NB4 (cell line): ENCODE results near the gene UTS2B.

ENCODE experiments used
- MYC ChIP-seq: IDR thresholded peaks from 2 replicates; pipeline ENCODE4 v1.6.1; 2011; ENCODE audit warnings: low read depth, low read length
- POLR2A ChIP-seq: IDR thresholded peaks from 2 replicates; pipeline ENCODE4 v1.6.1; 2011; ENCODE audit warnings: mild to moderate bottlenecking; ENCODE audit not compliant: insufficient read length; ENCODE audit errors: extremely low read depth
- TF ChIP-seq, protein P1 (sequence below): IDR thresholded peaks from one replicate; pipeline ENCODE4 v1.5.1; 2012; ENCODE audit warnings: low read depth, low read length

DNA sequence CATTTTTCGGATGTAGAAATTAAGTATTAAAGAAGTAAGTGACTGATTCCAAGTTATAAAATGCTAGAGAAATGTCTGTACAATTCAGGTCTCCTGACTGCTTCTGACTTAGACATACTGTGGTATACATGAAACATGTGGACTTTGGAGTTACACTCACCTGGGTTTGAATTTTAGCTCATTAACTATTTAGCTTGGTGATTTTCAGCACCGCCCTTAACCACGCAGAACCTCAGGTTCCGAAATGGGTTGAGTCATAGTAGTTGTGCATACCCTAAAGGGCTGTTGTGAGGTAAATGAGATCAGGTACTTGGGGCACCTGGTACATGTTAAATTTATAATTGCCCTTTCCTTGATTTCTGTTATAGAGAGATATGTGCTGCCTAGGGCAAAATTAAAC lies 32.9 kb upstream of the UTS2B start:
- TF ChIP-seq, protein P1, sequence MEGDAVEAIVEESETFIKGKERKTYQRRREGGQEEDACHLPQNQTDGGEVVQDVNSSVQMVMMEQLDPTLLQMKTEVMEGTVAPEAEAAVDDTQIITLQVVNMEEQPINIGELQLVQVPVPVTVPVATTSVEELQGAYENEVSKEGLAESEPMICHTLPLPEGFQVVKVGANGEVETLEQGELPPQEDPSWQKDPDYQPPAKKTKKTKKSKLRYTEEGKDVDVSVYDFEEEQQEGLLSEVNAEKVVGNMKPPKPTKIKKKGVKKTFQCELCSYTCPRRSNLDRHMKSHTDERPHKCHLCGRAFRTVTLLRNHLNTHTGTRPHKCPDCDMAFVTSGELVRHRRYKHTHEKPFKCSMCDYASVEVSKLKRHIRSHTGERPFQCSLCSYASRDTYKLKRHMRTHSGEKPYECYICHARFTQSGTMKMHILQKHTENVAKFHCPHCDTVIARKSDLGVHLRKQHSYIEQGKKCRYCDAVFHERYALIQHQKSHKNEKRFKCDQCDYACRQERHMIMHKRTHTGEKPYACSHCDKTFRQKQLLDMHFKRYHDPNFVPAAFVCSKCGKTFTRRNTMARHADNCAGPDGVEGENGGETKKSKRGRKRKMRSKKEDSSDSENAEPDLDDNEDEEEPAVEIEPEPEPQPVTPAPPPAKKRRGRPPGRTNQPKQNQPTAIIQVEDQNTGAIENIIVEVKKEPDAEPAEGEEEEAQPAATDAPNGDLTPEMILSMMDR = no peak
- TF ChIP-seq POLR2A (no peak), MYC (no peak)
